ENCODE measurements around the gene METTL15.

DNA sequence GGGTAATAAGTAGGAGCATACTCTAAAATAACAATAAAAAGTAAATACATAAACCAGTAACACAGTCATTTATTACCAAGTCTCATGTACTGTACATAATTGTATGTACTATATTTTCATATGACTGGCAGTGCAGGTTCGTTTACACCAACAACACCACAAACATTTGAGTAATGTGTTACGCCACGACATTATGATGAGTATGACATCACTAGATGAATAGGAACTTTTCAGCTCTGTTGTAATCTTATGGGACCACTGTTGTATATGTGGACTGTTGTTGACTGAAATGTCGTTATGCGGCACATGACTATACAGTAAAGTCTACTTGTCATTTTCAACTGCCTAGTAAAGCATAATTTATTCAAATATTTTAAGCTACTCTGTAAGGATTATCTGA, 18.8 kb upstream of the METTL15 start:
- TF ChIP-seq, protein P1, sequence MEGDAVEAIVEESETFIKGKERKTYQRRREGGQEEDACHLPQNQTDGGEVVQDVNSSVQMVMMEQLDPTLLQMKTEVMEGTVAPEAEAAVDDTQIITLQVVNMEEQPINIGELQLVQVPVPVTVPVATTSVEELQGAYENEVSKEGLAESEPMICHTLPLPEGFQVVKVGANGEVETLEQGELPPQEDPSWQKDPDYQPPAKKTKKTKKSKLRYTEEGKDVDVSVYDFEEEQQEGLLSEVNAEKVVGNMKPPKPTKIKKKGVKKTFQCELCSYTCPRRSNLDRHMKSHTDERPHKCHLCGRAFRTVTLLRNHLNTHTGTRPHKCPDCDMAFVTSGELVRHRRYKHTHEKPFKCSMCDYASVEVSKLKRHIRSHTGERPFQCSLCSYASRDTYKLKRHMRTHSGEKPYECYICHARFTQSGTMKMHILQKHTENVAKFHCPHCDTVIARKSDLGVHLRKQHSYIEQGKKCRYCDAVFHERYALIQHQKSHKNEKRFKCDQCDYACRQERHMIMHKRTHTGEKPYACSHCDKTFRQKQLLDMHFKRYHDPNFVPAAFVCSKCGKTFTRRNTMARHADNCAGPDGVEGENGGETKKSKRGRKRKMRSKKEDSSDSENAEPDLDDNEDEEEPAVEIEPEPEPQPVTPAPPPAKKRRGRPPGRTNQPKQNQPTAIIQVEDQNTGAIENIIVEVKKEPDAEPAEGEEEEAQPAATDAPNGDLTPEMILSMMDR (conservative IDR thresholded peaks at IDR 0.05; ENCODE audit: low read length), result no peak
- TF ChIP-seq EZH2phosphoT487 (IDR thresholded peaks at IDR 0.05; ENCODE audit: borderline replicate concordance, low read depth, low read length), result no peak
